DOHH2 (cell line): ENCODE data around the gene RORC.
"Not testable (repeated sequence)": the region's sequence is repeated elsewhere in the genome, so short reads cannot be mapped to it uniquely, and the experiment has no call there.

Experiments used
- H3F3A ChIP-seq: fragments of 200-600 bp; sonication (generic), shearing (Covaris generic); 2 replicates; pipeline ENCODE4 v1.6.0; 2016; ENCODE audit warnings: antibody characterized with exemption, mild to moderate bottlenecking; ENCODE audit not compliant: control insufficient read depth, insufficient read depth
- H3K27ac ChIP-seq: fragments of 200-600 bp; sonication (generic); 2 replicates; pipeline ENCODE4 v1.5.1; 2014; ENCODE audit warnings: low read depth, mild to moderate bottlenecking, low read length, moderate library complexity
- H3K27me3 ChIP-seq: fragments of 200-600 bp; sonication (generic); 2 replicates; pipeline ENCODE4 v1.6.1; 2014; ENCODE audit warnings: mild to moderate bottlenecking, low read length, mixed read lengths; ENCODE audit not compliant: control insufficient read depth
- H3K36me3 ChIP-seq: fragments of 200-600 bp; sonication (generic); 2 replicates; pipeline ENCODE4 v1.6.1; 2014; ENCODE audit warnings: mild to moderate bottlenecking, low read length, moderate library complexity, mixed read lengths; ENCODE audit not compliant: control insufficient read depth
- H3K4me1 ChIP-seq: fragments of 200-600 bp; sonication (generic); 2 replicates; pipeline ENCODE4 v1.6.1; 2014; ENCODE audit warnings: mild to moderate bottlenecking, low read length, mixed read lengths; ENCODE audit not compliant: control insufficient read depth
- H3K4me2 ChIP-seq: fragments of 200-600 bp; sonication (generic); 2 replicates; pipeline ENCODE4 v1.6.0; 2014; ENCODE audit warnings: mild to moderate bottlenecking, low read length, moderate library complexity
- H3K4me3 ChIP-seq: fragments of 200-600 bp; sonication (generic); 2 replicates; pipeline ENCODE4 v1.5.1; 2014; ENCODE audit warnings: mild to moderate bottlenecking, low read length, mixed read lengths
- H3K79me2 ChIP-seq: fragments of 200-600 bp; sonication (generic); 2 replicates; pipeline ENCODE4 v1.6.1; 2014; ENCODE audit warnings: mild to moderate bottlenecking, low read length, mixed read lengths; ENCODE audit not compliant: control insufficient read depth
- H3K9me2 ChIP-seq: fragments of 200-600 bp; sonication (generic); replicated peaks from 2 replicates; pipeline ENCODE4 v1.6.1; 2014; ENCODE audit warnings: mild to moderate bottlenecking, low read length, mixed read lengths; ENCODE audit not compliant: control insufficient read depth
- H3K9me3 ChIP-seq: fragments of 200-600 bp; sonication (generic); 2 replicates; pipeline ENCODE4 v1.6.1; 2014; ENCODE audit warnings: antibody characterized with exemption, low read length, mixed read lengths; ENCODE audit not compliant: control insufficient read depth, insufficient read depth
- H4K20me1 ChIP-seq: fragments of 200-600 bp; sonication (generic); 2 replicates; pipeline ENCODE4 v1.6.0; 2014; ENCODE audit warnings: low read depth, mild to moderate bottlenecking, antibody characterized with exemption, low read length, moderate library complexity; ENCODE audit not compliant: control insufficient read depth, insufficient read depth
- CTCF ChIP-seq: fragments of 200-600 bp; sonication (generic); IDR thresholded peaks from one replicate; pipeline ENCODE4 v1.5.1; 2014; ENCODE audit warnings: antibody characterized with exemption, mild to moderate bottlenecking, low read depth, low read length; ENCODE audit not compliant: poor library complexity, severe bottlenecking
- EZH2phosphoT487 ChIP-seq: fragments of 200-600 bp; sonication (generic); IDR thresholded peaks from 2 replicates; pipeline ENCODE4 v1.6.1; 2017; ENCODE audit warnings: borderline replicate concordance, mild to moderate bottlenecking, antibody characterized with exemption, low read length, moderate library complexity, mixed read lengths

Gene RORC

GRCh38 chr1:151831605-151832004 is at the start of gene RORC:
RORC (minus strand) TSS chr1:151831802; CDS start chr1:151831764, 38 bp downstream.
- Histone ChIP-seq H3K79me2 (no peaks in the 10 kb centered on the region), H3K4me1 (peaks cover 4% of the 10 kb centered on the region; the same call in 1 of the 2 replicates), H3K4me2 (no peak within 1 kb of the TSS), H3K27ac (no peak within 1 kb of the TSS), H3F3A (no peaks in the 10 kb centered on the region), H3K4me3 (no peak within 1 kb of the TSS), H3K27me3 (peaks cover 10% of the 10 kb centered on the region; the same call in 1 of the 2 replicates), H3K36me3 (no peaks in the 10 kb centered on the region), H4K20me1 (no peaks in the 10 kb centered on the region), H3K9me3 (no peaks in the 10 kb centered on the region), H3K9me2 (no peaks in the 10 kb centered on the region)
- TF ChIP-seq EZH2phosphoT487, result no peak
- TF ChIP-seq CTCF, result no peak

- no peaks in the 10 kb centered on the region for H3K79me2 ChIP-seq
- H3K9me2 ChIP-seq, result no peaks in the 10 kb centered on the region
- H3K9me3 ChIP-seq, result no peaks in the 10 kb centered on the region
- H3K4me2 ChIP-seq, result no peak overlapping the region
- no peak overlapping the region for H3K27ac ChIP-seq
- no peaks in the 10 kb centered on the region for H3K27me3 ChIP-seq
- H3K4me1 ChIP-seq, result peaks cover 5% of the 10 kb centered on the region; the same call in 1 of the 2 replicates
- no peak overlapping the region for H3K4me3 ChIP-seq
- H3K36me3 ChIP-seq, result peaks cover 33% of the 10 kb centered on the region
- TF ChIP-seq EZH2phosphoT487 (no peak), CTCF (no peak)
- no peaks in the 10 kb centered on the region for H3F3A ChIP-seq
- H4K20me1 ChIP-seq, result no peaks in the 10 kb centered on the region; the same call in 1 of the 2 replicates
These were observed 44.0 kb upstream of the RORC start for GRCh38 chr1:151875419-151876097.

GRCh38 chr1:151872776-151873175 is 41.2 kb upstream of the RORC start:
- H3F3A ChIP-seq, H3K4me1 ChIP-seq, H3K4me3 ChIP-seq, H3K9me2 ChIP-seq, H4K20me1 ChIP-seq, H3K4me2 ChIP-seq, H3K79me2 ChIP-seq, H3K27me3 ChIP-seq, H3K9me3 ChIP-seq, H3K27ac ChIP-seq: not testable (repeated sequence)
- H3K36me3 ChIP-seq, result peaks cover 26% of the 10 kb centered on the region

GRCh38 chr1:151871284-151872030 is 39.9 kb upstream of the RORC start:
- no peaks in the 10 kb centered on the region; the same call in 1 of the 2 replicates for H4K20me1 ChIP-seq
- no peak overlapping the region for H3K27ac ChIP-seq
- peaks cover 8% of the 10 kb centered on the region; the same call in 1 of the 2 replicates for H3K4me1 ChIP-seq
- no peak overlapping the region for H3K4me2 ChIP-seq
- H3K79me2 ChIP-seq, result no peaks in the 10 kb centered on the region
- TF ChIP-seq EZH2phosphoT487, result no peak
- TF ChIP-seq CTCF, result no peak
- H3K4me3 ChIP-seq, result no peak overlapping the region
- no peaks in the 10 kb centered on the region for H3K9me3 ChIP-seq
- H3K36me3 ChIP-seq, result peaks cover 26% of the 10 kb centered on the region
- no peaks in the 10 kb centered on the region for H3K27me3 ChIP-seq
- H3F3A ChIP-seq, result no peaks in the 10 kb centered on the region
- H3K9me2 ChIP-seq, result no peaks in the 10 kb centered on the region
